K562 (cell line): ENCODE data around the gene TM7SF3.

Experiments
- BCOR ChIP-seq: fragments of 450-650 bp; IDR thresholded peaks from 2 replicates; pipeline ENCODE4 v1.6.1; 2016
- CTCF ChIP-seq, 3 experiments: IDR thresholded peaks in 2 of 3; conservative IDR thresholded peaks in 1 of 3; 2 replicates each; pipeline ENCODE4 v1.5.1; 2011 to 2012; ENCODE audit warnings: low read length in 3 of 3, mild to moderate bottlenecking in 3 of 3, control low read depth in 2 of 3, improper control_type of control experiment in 1 of 3, inconsistent platforms in 1 of 3, low read depth in 1 of 3, mixed read lengths in 1 of 3, moderate library complexity in 1 of 3; ENCODE audit not compliant: insufficient read depth in 2 of 3
- CUX1 ChIP-seq: fragments of 200-800 bp; sonication (Bioruptor generic); IDR thresholded peaks from 2 replicates; pipeline ENCODE4 v1.6.1; 2016; ENCODE audit warnings: missing genetic modification characterization, missing compliant biosample characterization
- POLR2A ChIP-seq: fragments of 450-650 bp; conservative IDR thresholded peaks from 2 replicates; pipeline ENCODE4 v1.6.1; 2016

GRCh38 chr12:27025116-27025515, 10.9 kb upstream of the TM7SF3 start:
- no peak for TF ChIP-seq POLR2A
- no peak for TF ChIP-seq BCOR
- no peak for TF ChIP-seq CTCF (IDR thresholded peaks at IDR 0.05 in 2 of 3, conservative IDR thresholded peaks at IDR 0.05 in 1 of 3; ENCODE audit: insufficient read depth in 2 of 3, low read depth in 1 of 3, low read length in 3 of 3)
- no peak for TF ChIP-seq CUX1
